Ovary (tissue), 9 donors: ENCODE results near the gene POLE2. TPM values are rescaled to one million over a fixed set of nuclear protein-coding genes. Genes with fewer than 3 reads are reported as not detected.
"Not testable (repeated sequence)": the region's sequence is repeated elsewhere in the genome, so short reads cannot be mapped to it uniquely, and the experiment has no call there.

Source experiments
- DNase-seq, 5 donors: peaks; one replicate each; pipeline ENCODE4 v3.0.0-alpha.2; 2019 to 2020
- H3K27ac ChIP-seq, 2 donors: fragments of 200-600 bp; one replicate each; pipeline versions ENCODE4 v1.5.1 to v1.8.0; 2019 to 2022
- H3K27me3 ChIP-seq: fragments of 200-600 bp; one replicate; pipeline ENCODE4 v1.8.0; 2022
- H3K36me3 ChIP-seq: fragments of 200-600 bp; sonication (generic); one replicate; pipeline ENCODE4 v1.5.1; 2019
- H3K4me1 ChIP-seq: one replicate; pipeline ENCODE4 v1.8.1; 2013; ENCODE audit warnings: mild to moderate bottlenecking, moderate library complexity; ENCODE audit not compliant: insufficient read depth
- H3K4me3 ChIP-seq: fragments of 200-600 bp; sonication (generic); one replicate; pipeline ENCODE4 v1.5.1; 2017
- H3K9me3 ChIP-seq, 2 donors: fragments of 200-600 bp in 1 of 2; sonication (generic) in 1 of 2; one replicate each; pipeline versions ENCODE4 v1.5.1 to v1.8.1; 2013 to 2019; ENCODE audit warnings: mild to moderate bottlenecking in 1 of 2, moderate library complexity in 1 of 2
- CTCF ChIP-seq, 3 donors: fragments of 450-650 bp in 2 of 3; fragments of 200-600 bp in 1 of 3; IDR thresholded peaks; one replicate each; pipeline versions ENCODE4 v1.5.1 to v1.8.0; 2016 to 2022; ENCODE audit warnings: antibody characterized with exemption in 3 of 3, mild to moderate bottlenecking in 1 of 3
- EP300 ChIP-seq: sonication (generic); formaldehyde crosslinking; IDR thresholded peaks from one replicate; pipeline ENCODE4 v1.6.1; 2017; ENCODE audit warnings: antibody characterized with exemption
- POLR2A ChIP-seq: fragments of 450-650 bp; IDR thresholded peaks from one replicate; pipeline ENCODE4 v1.6.1; 2017; ENCODE audit warnings: antibody characterized with exemption, mild to moderate bottlenecking, moderate library complexity
- WGBS, 3 donors: extraction: QIAGEN DNeasy Blood & Tissue Kit in 1 of 3; methylation state at CpG; one replicate each; pipeline versions ENCODE4 v1.1.5 to v1.1.7; 2013 to 2017; 5-methylcytosine and 5-hydroxymethylcytosine counted together
- intact Hi-C, 4 donors: fragments of 100-400 bp; cut with DNase I; formaldehyde crosslinking; loops; one replicate each; pipeline versions ENCODE4 v1.11.0 to v1.15.1; 2022 to 2023
- polyA plus RNA-seq, 2 donors: library from polyadenylated mRNA; stranded (reverse); fragments of 200-250 nt in 1 of 2; fragments of 350-450 nt in 1 of 2; fragmentation: Illumina TruSeq in 1 of 2; extraction: RNeasy Lipid Tissue Mini Kit (QIAGEN cat#74804) in 1 of 2; gene quantifications; one replicate each; pipeline ENCODE4 v1.2.3, GENCODE V29; 2013 to 2014
- total RNA-seq, 7 donors: library from RNA; depleted of rRNA in 2 of 7; stranded (reverse); fragments of >200 nt in 2 of 7; fragmentation: NEBNext Ultra II Directional in 3 of 7; extraction: Animal tissue kit (Norgen Biotek cat#: 25700) in 3 of 7; gene quantifications; one replicate each; pipeline versions ENCODE4 v1.1.0 to v1.2.4, GENCODE V29; 2016 to 2023
- donor health status: DM: no; HTN: no; CAD: no; lungs with moderate emphysema.
- donor health status: DM: no; HTN: no; CAD: no.
- donor health status: Bipolar disorder and iron deficiency.
- donor health status: DM: yes; HTN: yes; CAD: no.
- donor health status: DM: no; HTN: no; CAD: no.
- donor health status: DM: yes; HTN: yes; CAD: no.

The POLE2 gene
- total and polyA plus RNA-seq, 9 donors = 1.6 to 5.0 (median 2.5) TPM

GRCh38 chr14:49659526-49660455 lies 28.2 kb downstream of the POLE2 start:
- TF ChIP-seq EP300 (no peak), POLR2A (no peak), CTCF (IDR thresholded peaks at IDR 0.05) (no peak)
- Histone ChIP-seq H3K27me3 (no peaks in the 10 kb centered on the region), H3K4me3 (no peak overlapping the region), H3K36me3 (no peaks in the 10 kb centered on the region), H3K4me1 (no peaks in the 10 kb centered on the region), H3K27ac (no peak overlapping the region), H3K9me3 (no peaks in the 10 kb centered on the region)
- WGBS, 3 donors = 88 to 93% (median 90%) methylated on average over 2 of the region's 2 CpGs
- no peak for DNase-seq
- intact Hi-C loops = no loop called here

GRCh38 chr14:49657500-49657899 lies 30.5 kb downstream of the POLE2 start:
- WGBS, 3 donors = 89 to 94% (median 93%) methylated on average over 6 of the region's 6 CpGs
- DNase-seq, H3K36me3 ChIP-seq, intact Hi-C loops, H3K9me3 ChIP-seq, H3K27me3 ChIP-seq, H3K4me1 ChIP-seq, H3K27ac ChIP-seq, H3K4me3 ChIP-seq: not testable (repeated sequence)

- Histone ChIP-seq H3K27me3 (no peaks in the 10 kb centered on the region), H3K36me3 (no peaks in the 10 kb centered on the region), H3K9me3 (no peaks in the 10 kb centered on the region), H3K4me3 (no peak overlapping the region), H3K4me1 (no peaks in the 10 kb centered on the region), H3K27ac (no peak overlapping the region)
- DNase-seq = no peak
- TF ChIP-seq EP300 = no peak
- no peak for TF ChIP-seq CTCF (IDR thresholded peaks at IDR 0.05)
- no peak for TF ChIP-seq POLR2A
- 93 to 95% (median 93%) methylated on average over 3 of the region's 3 CpGs for WGBS, 3 donors
- intact Hi-C loops = no loop called here
Observed at GRCh38 chr14:49654511-49654910, 33.5 kb downstream of the POLE2 start.

GRCh38 chr14:49653508-49653907 lies 34.5 kb downstream of the POLE2 start:
- no peak overlapping the region for H3K4me3 ChIP-seq
- H3K9me3 ChIP-seq = no peaks in the 10 kb centered on the region
- no peaks in the 10 kb centered on the region for H3K27me3 ChIP-seq
- no peak for TF ChIP-seq EP300
- TF ChIP-seq CTCF (IDR thresholded peaks at IDR 0.05) = no peak
- TF ChIP-seq POLR2A = no peak
- H3K27ac ChIP-seq = no peak overlapping the region
- WGBS, 3 donors = 94 to 96% (median 94%) methylated on average over 6 of the region's 6 CpGs
- intact Hi-C loops = no loop called here
- H3K4me1 ChIP-seq = no peaks in the 10 kb centered on the region
- H3K36me3 ChIP-seq = no peaks in the 10 kb centered on the region
- no peak for DNase-seq

- Histone ChIP-seq H3K4me3 (no peak overlapping the region), H3K27ac (no peak overlapping the region), H3K36me3 (no peaks in the 10 kb centered on the region), H3K9me3 (no peaks in the 10 kb centered on the region), H3K27me3 (no peaks in the 10 kb centered on the region), H3K4me1 (no peaks in the 10 kb centered on the region)
- no peak for DNase-seq
- TF ChIP-seq EP300 (no peak), CTCF (IDR thresholded peaks at IDR 0.05) (no peak), POLR2A (no peak)
- intact Hi-C loops = loop anchor here in 1 of 4 donors (10.0 kb wide), 1 partner anchor 63 kb away; no protein-coding TSS in a partner anchor
Observed at GRCh38 chr14:49642163-49642562, 45.9 kb downstream of the POLE2 start.
